ENCODE data around the gene FRY. TPM values are rescaled to one million over a fixed set of nuclear protein-coding genes. Genes with fewer than 3 reads are reported as not detected.

Gene FRY
- total and polyA plus RNA-seq, 10 of the 15 experiments (the other 5 are each of a cell fraction or from before 2014, with no cell fraction given): 0.18 to 1.4 (median 0.30) TPM

DNA sequence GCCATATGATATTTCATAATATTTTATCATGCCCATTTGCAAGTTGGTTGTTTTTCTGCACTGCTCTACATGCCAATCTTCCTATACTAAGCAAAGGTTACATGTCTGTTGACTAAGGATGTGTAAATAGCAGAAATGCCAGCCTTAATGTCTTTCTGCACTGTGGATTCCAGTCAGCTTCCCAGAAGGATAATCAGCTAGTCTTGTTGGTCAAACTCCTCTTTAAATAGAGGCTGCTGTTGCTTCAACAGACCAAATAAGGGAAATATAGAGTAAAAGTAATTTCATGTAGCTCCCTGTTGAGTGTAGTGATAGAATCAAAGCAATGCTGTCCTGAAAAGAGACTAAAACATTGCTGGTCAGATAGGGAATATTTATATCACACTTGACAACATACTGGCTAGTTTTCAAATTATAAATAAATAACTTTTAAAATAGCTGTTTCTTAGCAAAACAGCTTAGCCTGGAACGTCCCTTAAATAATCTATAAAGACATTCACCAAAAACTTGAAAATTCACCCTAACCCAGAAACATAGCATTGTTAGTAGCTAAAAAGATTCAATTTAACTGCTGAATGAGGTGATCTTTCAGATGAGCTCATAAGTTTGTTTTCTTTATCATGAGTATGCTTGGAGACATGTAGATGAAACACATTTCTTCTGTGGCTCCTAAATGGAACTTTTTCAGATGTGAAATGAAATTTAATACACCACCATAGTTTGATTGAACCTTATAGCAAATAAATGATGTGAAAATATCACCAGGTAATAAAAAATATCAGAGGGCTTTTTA, 56.6 kb downstream of the FRY start:
- DNase-seq (ENCODE audit: low read depth, low spot score) (no peak), ATAC-seq (no peak), FAIRE-seq (no peak)
- intact Hi-C loops (cut with micrococcal nuclease; ENCODE audit: unreplicated experiment): no loop called here
- no peaks in the 10 kb centered on the region for H4K20me1 ChIP-seq (ENCODE audit: control insufficient read depth, insufficient read depth)
- CTCF ChIA-PET: no interaction called here
- H2AFZ ChIP-seq (ENCODE audit: control insufficient read depth, low read depth, low read length): no peak overlapping the region
- RAD21 ChIA-PET (ENCODE audit: unreplicated experiment): no interaction called here
- SMC1A ChIA-PET (ENCODE audit: uncharacterized antibody, unreplicated experiment): no interaction called here
- H3K36me3 ChIP-seq (ENCODE audit: control insufficient read depth in 2 of 2, insufficient read depth in 2 of 2, low read length in 1 of 2): no peaks in the 10 kb centered on the region
- POLR2A ChIA-PET: no interaction called here
- H3K4me2 ChIP-seq (ENCODE audit: control insufficient read depth, insufficient read depth): no peak overlapping the region
- no peak for TF ChIP-seq SMAD5 (IDR thresholded peaks at IDR 0.05; ENCODE audit: low read depth)
- no peak for TF ChIP-seq BACH1 (IDR thresholded peaks at IDR 0.05; ENCODE audit: borderline replicate concordance)
- TF ChIP-seq CBX3 (IDR thresholded peaks at IDR 0.05; ENCODE audit: borderline replicate concordance, low read depth): no peak
- no peak for TF ChIP-seq BCL11A (IDR thresholded peaks at IDR 0.05; ENCODE audit: low read depth, low read length)
- TF ChIP-seq, protein P1, sequence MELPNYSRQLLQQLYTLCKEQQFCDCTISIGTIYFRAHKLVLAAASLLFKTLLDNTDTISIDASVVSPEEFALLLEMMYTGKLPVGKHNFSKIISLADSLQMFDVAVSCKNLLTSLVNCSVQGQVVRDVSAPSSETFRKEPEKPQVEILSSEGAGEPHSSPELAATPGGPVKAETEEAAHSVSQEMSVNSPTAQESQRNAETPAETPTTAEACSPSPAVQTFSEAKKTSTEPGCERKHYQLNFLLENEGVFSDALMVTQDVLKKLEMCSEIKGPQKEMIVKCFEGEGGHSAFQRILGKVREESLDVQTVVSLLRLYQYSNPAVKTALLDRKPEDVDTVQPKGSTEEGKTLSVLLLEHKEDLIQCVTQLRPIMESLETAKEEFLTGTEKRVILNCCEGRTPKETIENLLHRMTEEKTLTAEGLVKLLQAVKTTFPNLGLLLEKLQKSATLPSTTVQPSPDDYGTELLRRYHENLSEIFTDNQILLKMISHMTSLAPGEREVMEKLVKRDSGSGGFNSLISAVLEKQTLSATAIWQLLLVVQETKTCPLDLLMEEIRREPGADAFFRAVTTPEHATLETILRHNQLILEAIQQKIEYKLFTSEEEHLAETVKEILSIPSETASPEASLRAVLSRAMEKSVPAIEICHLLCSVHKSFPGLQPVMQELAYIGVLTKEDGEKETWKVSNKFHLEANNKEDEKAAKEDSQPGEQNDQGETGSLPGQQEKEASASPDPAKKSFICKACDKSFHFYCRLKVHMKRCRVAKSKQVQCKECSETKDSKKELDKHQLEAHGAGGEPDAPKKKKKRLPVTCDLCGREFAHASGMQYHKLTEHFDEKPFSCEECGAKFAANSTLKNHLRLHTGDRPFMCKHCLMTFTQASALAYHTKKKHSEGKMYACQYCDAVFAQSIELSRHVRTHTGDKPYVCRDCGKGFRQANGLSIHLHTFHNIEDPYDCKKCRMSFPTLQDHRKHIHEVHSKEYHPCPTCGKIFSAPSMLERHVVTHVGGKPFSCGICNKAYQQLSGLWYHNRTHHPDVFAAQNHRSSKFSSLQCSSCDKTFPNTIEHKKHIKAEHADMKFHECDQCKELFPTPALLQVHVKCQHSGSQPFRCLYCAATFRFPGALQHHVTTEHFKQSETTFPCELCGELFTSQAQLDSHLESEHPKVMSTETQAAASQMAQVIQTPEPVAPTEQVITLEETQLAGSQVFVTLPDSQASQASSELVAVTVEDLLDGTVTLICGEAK (IDR thresholded peaks at IDR 0.05; ENCODE audit: borderline replicate concordance): no peak
- TF ChIP-seq NRF1 (conservative IDR thresholded peaks at IDR 0.05; ENCODE audit: low read depth, low read length): no peak
- no peak for TF ChIP-seq SMARCA5 (IDR thresholded peaks at IDR 0.05)
- no peak for TF ChIP-seq WRNIP1 (IDR thresholded peaks at IDR 0.05; ENCODE audit: borderline replicate concordance, low read depth, low read length)
- no peak for TF ChIP-seq NBN (IDR thresholded peaks at IDR 0.05)
- no peak for TF ChIP-seq IKZF1 (conservative IDR thresholded peaks at IDR 0.05)
- no peak for TF ChIP-seq ZNF274 (IDR thresholded peaks at IDR 0.05; ENCODE audit: insufficient read depth, insufficient read length)
- TF ChIP-seq, protein P2, sequence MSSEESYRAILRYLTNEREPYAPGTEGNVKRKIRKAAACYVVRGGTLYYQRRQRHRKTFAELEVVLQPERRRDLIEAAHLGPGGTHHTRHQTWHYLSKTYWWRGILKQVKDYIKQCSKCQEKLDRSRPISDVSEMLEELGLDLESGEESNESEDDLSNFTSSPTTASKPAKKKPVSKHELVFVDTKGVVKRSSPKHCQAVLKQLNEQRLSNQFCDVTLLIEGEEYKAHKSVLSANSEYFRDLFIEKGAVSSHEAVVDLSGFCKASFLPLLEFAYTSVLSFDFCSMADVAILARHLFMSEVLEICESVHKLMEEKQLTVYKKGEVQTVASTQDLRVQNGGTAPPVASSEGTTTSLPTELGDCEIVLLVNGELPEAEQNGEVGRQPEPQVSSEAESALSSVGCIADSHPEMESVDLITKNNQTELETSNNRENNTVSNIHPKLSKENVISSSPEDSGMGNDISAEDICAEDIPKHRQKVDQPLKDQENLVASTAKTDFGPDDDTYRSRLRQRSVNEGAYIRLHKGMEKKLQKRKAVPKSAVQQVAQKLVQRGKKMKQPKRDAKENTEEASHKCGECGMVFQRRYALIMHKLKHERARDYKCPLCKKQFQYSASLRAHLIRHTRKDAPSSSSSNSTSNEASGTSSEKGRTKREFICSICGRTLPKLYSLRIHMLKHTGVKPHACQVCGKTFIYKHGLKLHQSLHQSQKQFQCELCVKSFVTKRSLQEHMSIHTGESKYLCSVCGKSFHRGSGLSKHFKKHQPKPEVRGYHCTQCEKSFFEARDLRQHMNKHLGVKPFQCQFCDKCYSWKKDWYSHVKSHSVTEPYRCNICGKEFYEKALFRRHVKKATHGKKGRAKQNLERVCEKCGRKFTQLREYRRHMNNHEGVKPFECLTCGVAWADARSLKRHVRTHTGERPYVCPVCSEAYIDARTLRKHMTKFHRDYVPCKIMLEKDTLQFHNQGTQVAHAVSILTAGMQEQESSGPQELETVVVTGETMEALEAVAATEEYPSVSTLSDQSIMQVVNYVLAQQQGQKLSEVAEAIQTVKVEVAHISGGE (CRISPR knock-in tag; IDR thresholded peaks at IDR 0.05): no peak
- TF ChIP-seq BMI1 (IDR thresholded peaks at IDR 0.05; ENCODE audit: borderline replicate concordance): no peak
- H3K27ac ChIP-seq (ENCODE audit: control insufficient read depth, insufficient read depth): no peak overlapping the region
- WGBS (ENCODE audit: insufficient coverage, insufficient replicate concordance, low lambda C conversion rate, missing lambda C conversion rate): 0% methylated on average over 1 of the region's 1 CpG
- H3K9ac ChIP-seq (ENCODE audit: control insufficient read depth, insufficient read depth, low read length): no peak overlapping the region
- BruUV-seq (replicated peaks): no TSS peak
- no peaks in the 10 kb centered on the region; a peak in 1 of 4 replicates for H3K27me3 ChIP-seq (replicated peaks in 1 of 2; ENCODE audit: control insufficient read depth in 2 of 2, insufficient read depth in 2 of 2, low read length in 1 of 2)
- in situ Hi-C loops (cut with MboI): no loop called here
- H3K4me3 ChIP-seq: no peak overlapping the region
- no peaks in the 10 kb centered on the region for H3K9me3 ChIP-seq (replicated peaks; ENCODE audit: control insufficient read depth, insufficient read depth, low read length)
- no peaks in the 10 kb centered on the region for H3K79me2 ChIP-seq (ENCODE audit: control insufficient read depth, insufficient read depth, low read length)
- no peaks in the 10 kb centered on the region for H3K4me1 ChIP-seq (ENCODE audit: control insufficient read depth, insufficient read depth, low read length)
